GM18870 (cell line): Measurements from ENCODE around the gene ATP1B3.
"Not testable (repeated sequence)": the region's sequence is repeated elsewhere in the genome, so short reads cannot be mapped to it uniquely, and the experiment has no call there.

Experiments
- ATAC-seq: cut with Tn5 transposase; IDR thresholded peaks from one replicate; pipeline ENCODE4 v1.9.1; 2021; ENCODE audit warnings: moderate library complexity; ENCODE audit not compliant: unreplicated experiment

The ATP1B3 gene

GRCh38 chr3:141876381-141876890 lies at the start of gene ATP1B3:
ATP1B3 (plus strand) TSS chr3:141876643; CDS start chr3:141876802, 159 bp downstream.
- peak; percentile 55 for ATAC-seq

GRCh38 chr3:141828487-141828886 lies 48.0 kb upstream of the ATP1B3 start:
- no peak for ATAC-seq

DNA sequence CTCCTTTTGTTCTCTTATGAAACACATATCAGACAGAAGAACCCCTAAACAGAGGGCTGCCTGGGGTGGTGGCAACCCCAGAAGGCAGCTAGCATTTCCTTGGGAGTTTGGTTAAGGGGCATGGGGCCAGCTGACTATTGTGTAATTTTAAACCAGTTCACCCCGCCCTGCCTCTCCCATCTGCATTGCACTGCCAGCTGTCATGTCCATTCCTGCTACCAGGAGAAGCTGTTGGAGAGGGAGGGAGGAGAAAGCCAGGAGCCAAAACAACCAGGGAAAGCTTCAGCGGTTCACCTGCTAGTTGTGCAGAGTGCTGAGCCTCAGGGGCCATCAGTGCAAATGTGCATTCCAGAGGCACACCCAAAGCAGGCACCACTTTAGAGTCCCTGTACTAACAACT lies 47.6 kb upstream of the ATP1B3 start:
- ATAC-seq, result no peak

DNA sequence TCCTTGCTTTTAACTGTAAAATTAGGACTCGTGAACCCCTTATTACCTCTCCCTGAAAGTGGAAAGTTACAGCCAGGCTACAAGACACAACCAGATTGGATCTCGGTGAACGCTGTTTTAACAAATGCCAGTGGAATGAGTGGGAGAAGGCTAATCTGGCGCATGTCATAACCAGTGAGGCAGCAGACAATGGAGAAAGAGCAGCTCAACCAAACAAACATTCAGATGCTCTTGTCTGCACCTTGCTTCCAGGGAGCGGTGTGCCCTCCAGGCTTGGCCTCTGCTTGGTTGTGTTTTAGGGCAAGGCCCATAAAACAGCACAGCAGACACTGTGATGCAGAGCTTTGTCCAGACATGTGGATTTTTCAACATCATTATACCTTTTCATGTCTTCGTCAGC lies 45.9 kb upstream of the ATP1B3 start:
- no peak for ATAC-seq

- no peak for ATAC-seq
Observed at GRCh38 chr3:141834292-141834691, 42.2 kb upstream of the ATP1B3 start.

DNA sequence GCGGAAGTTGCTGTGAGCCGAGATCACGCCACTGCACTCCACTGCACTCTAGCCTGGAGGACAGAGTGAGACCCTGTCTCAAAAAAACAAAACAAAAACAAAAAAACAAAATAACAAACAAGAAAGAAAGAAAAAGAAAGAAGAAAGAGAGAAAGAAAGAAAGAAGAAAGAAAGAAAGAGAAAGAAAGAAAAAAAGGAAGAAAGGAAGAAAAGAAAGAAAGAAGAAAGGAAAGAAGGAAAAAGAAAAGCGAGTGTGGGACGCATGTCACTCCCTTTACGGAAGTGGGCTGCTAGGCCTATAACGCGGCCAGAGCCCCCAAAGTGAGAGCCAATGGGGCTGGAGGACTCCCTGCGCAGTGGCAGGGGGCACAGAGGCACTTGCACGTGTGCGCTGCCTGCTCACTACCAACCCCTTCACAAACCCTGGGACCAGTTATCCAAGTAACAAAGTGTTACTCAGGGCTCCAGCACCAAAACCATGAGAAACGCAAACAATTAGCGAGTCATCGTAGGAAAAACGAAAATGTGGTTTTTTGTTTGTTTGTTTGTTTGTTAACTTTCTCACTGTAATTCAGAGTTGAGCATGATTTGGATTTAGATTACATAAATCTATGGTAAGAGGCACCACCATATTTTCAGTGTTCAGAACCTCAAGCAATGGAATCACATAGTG lies 40.8 kb upstream of the ATP1B3 start:
- no peak for ATAC-seq

- ATAC-seq, result no peak
Observed at GRCh38 chr3:141839389-141839788, 37.1 kb upstream of the ATP1B3 start.

GRCh38 chr3:141840737-141841544 lies 35.5 kb upstream of the ATP1B3 start:
- no peak for ATAC-seq

DNA sequence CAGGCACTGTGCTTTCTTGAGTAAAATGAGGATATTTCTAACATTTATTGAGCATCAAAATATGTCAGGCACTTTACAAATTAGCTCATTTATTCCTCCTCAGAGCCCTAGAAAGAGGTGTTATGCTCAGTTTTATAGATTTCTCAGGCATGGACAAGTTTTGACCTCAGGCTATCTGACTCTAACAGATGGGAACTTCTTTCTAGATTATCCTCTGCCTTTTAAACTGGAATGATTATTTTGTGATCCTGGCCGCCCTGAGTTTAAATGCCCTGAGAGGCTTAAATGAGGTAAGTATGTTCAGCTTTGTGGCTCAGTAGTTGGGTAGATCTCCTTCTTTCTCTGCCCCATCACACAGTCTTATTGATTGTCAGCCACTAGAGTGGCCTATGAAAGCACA lies 32.3 kb upstream of the ATP1B3 start:
- no peak for ATAC-seq

DNA sequence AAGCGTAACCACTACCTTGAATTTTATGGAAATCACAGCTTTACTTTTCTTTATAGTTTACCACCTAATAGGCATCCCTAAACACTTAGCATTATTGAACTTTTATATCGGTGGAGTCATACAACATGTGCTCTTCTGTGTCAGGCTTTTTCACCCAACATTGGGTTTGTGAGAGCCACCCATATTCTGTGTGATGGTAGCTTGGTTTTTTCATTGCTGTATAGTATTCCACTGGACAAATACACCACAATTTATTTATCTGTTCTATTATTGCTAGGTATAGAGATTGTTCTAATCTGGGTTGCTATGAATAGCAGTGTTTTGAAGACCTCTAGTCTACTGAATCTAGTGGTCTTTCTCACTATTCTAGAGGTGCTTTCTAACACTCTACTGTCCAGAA lies 31.6 kb upstream of the ATP1B3 start:
- no peak for ATAC-seq

DNA sequence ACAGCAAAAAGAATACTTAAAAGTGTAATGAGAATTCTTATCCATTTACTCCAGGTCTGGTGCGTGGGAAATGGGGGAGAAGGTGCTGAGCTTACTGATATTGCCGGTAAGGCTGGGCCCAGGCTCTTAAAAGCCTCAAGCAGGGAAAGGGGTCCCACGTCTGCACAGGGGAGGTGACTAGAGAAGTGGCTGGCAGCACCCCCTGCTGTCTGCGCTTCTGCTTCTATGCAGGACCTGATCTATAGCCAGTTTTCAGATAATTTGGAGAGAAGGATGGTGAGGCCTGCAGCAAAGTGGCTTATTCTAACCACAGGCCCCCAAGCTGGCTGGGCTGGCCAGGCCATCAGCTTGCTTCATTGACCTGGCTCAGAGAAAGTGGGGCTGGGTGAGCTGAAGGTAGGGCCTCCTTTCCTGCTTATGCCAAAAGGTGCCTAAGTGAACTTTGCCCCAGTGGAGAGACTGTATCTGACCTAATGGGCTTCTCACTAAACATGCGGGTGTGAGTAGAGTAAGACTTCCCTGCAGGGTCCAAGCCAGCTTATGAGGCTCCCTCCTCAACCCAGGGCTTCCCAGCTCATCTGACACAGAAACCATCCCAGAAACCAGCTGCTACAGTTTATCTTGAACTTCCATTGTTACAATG lies 30.9 kb upstream of the ATP1B3 start:
- no peak for ATAC-seq

DNA sequence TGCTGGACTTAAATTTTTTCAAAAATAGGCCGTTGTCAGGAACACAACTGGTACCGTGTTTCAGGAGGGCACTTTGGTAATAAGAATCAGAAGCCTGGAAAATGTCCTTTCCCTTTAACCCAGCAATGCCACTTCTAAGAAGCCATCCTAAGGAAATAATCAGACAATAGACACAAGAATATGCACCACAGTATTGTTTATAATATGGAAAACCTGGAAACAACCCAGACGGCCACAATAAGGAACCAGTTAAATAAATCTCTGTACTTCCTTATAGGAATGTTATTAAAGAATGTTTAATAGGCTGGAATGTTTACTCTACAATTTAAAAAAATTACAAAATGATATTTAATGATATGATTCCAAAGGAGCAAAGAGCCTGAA lies 30.4 kb upstream of the ATP1B3 start:
- no peak for ATAC-seq

DNA sequence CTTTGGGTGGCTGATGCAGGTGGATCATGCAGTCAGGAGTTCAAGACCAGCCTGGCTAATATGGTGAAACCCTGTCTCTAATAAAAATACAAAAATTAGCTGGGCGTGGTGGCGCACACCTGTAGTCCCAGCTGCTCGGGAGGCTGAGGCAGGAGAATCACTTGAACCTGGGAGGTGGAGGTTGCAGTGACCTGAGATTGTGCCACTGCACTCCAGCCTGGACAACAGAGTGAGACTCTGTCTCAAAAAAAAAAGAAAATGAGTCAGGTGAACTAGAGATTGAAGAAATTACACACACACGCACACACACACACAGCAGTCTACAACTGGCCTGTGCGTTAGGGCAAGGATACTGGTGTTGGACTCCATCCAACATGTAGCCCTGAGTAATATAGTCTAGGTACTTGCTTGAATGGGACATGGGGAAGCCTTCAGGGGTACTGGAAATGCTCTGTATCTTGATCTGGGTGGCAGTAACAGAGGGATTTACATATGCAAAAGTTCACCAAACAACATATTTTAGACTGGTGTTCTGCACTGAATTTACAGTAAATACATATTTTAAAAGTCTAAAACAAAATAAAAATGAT lies 28.2 kb upstream of the ATP1B3 start:
- not testable (repeated sequence) for ATAC-seq

DNA sequence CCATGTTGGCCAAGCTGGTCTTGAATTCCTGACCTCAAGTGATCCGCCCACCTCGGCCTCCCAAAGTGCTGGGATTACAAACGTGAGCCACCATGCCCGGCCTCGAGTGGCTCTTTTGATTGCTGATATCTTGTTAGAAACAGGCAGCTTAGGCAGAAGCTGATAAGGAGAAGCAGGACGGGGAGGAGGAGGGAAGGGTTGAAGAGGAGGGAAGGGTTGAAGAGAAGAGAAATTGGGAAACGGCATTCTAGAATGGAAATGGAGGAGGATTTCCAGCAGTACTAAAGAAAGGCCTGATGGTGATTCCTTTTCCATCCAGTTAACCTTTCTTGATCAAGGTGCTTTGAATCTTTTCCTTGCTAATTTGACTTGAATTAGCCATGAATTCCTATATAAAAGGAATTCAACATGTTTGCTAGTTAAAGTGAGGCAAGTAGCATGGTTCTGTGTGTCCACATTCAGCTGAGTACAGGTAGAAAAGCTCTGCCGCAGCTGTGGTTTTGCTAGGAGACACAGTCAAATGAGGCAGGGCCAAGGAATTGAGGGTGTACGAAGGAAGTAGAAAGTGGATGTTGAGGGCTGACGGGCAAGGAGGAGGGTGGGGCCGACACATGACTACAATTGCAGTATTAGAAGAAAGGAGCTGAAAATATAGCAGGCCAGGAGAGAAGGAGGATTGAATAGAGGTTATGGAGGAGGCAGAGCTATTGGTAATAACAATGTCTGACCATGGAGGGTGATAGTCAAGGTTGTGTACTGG lies 27.2 kb upstream of the ATP1B3 start:
- ATAC-seq, result no peak

- no peak for ATAC-seq
Observed at GRCh38 chr3:141851411-141851810, 25.0 kb upstream of the ATP1B3 start.

- no peak for ATAC-seq
Observed at GRCh38 chr3:141853081-141853601, 23.3 kb upstream of the ATP1B3 start.

- ATAC-seq, result no peak
Observed at GRCh38 chr3:141853629-141854168, 22.7 kb upstream of the ATP1B3 start.

DNA sequence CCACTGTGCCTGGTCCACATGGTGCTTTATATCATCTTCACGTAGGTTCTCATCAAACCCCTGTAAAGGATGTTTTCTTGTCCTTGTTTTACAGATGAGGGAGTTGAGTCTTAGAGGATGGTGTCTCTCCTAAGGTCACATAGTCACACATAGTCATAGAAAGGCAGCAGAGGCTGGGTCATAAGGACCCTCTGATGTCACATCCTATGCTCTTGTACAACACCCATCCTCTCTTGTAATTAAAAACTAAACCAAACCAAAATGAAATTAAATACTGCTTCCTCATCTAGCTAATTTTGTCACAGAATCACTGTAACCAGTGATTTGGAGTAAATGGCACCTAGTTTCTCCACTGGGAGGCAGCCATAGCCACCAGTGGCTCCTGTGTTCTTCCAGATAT lies 21.8 kb upstream of the ATP1B3 start:
- no peak for ATAC-seq

- no peak for ATAC-seq
Observed at GRCh38 chr3:141858312-141858711, 18.1 kb upstream of the ATP1B3 start.

- no peak for ATAC-seq
Observed at GRCh38 chr3:141859651-141860050, 16.8 kb upstream of the ATP1B3 start.
